Omental fat pad (tissue), 4 donors: ENCODE data around the gene RGS17. TPM values are rescaled to one million over a fixed set of nuclear protein-coding genes. Genes with fewer than 3 reads are reported as not detected.

Experiments used
- ATAC-seq: fragments of 150-250 bp; one replicate; pipeline ENCODE4 v1.9.1; 2016; ENCODE audit warnings: mild to moderate bottlenecking, moderate library complexity; ENCODE audit not compliant: low FRiP score
- DNase-seq: peaks from one replicate; pipeline ENCODE4 v3.0.0-alpha.2; 2019; ENCODE audit warnings: low spot score
- total RNA-seq, 4 donors: library from RNA; depleted of rRNA; stranded (reverse); fragments of >200 nt; gene quantifications; one replicate each; pipeline ENCODE4 v1.1.0, GENCODE V29; 2016
- TF ChIP-seq, protein P1 (sequence below), 3 donors: fragments of 450-650 bp; IDR thresholded peaks; one replicate each; pipeline ENCODE4 v1.5.1; 2016 to 2017; ENCODE audit warnings: antibody characterized with exemption in 3 of 3, mild to moderate bottlenecking in 3 of 3, moderate library complexity in 2 of 3

RGS17 gene
- total RNA-seq, 4 donors from 2014 or later = 0.47 to 7.4 (median 3.0) TPM

DNA sequence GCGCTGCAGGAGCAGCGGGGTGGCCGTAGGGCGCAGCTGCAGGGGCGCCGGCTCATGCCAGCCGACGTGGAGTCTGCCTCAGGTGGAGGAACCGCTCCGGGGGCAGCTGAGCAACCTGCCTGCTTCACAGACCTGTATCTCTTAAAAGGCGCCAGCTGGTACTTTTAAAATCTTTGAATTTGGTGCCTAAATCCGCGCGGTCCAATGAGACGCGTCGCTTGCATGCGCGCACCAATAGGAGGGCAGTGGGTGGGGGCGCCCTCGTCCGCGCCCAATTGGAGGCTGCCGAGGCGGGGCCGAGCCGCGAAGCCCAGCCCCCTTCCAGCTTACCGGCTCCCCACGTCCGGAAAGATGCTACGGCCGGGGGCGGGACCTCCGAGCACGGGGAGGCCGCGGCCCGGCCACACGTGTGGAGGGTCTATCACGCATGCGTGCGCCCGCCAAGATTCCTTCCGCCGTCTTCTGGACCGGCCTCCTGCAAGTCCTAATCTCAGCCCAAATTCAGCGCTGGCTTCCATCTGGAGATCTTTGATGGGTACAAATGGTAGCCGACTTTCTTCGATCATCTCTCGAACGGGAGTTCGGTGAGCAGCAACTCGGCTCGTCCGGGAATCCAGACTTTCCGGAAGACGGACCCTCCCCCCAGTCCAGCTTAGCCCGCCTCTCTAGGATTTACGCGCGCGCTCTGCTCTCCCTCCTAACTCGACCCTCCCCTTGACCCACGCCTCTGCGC is 148.0 kb downstream of the RGS17 start, which contains the start of gene FBXO5:
Gene FBXO5 (minus strand): TSS at position 138 of the 733 bp plus-strand sequence. CDS start 82 bp downstream, at position 56.
- ATAC-seq (peak; percentile 96), DNase-seq (peak; percentile 80)
- TF ChIP-seq, protein P1, sequence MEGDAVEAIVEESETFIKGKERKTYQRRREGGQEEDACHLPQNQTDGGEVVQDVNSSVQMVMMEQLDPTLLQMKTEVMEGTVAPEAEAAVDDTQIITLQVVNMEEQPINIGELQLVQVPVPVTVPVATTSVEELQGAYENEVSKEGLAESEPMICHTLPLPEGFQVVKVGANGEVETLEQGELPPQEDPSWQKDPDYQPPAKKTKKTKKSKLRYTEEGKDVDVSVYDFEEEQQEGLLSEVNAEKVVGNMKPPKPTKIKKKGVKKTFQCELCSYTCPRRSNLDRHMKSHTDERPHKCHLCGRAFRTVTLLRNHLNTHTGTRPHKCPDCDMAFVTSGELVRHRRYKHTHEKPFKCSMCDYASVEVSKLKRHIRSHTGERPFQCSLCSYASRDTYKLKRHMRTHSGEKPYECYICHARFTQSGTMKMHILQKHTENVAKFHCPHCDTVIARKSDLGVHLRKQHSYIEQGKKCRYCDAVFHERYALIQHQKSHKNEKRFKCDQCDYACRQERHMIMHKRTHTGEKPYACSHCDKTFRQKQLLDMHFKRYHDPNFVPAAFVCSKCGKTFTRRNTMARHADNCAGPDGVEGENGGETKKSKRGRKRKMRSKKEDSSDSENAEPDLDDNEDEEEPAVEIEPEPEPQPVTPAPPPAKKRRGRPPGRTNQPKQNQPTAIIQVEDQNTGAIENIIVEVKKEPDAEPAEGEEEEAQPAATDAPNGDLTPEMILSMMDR (IDR thresholded peaks at IDR 0.05) = no peak

DNA sequence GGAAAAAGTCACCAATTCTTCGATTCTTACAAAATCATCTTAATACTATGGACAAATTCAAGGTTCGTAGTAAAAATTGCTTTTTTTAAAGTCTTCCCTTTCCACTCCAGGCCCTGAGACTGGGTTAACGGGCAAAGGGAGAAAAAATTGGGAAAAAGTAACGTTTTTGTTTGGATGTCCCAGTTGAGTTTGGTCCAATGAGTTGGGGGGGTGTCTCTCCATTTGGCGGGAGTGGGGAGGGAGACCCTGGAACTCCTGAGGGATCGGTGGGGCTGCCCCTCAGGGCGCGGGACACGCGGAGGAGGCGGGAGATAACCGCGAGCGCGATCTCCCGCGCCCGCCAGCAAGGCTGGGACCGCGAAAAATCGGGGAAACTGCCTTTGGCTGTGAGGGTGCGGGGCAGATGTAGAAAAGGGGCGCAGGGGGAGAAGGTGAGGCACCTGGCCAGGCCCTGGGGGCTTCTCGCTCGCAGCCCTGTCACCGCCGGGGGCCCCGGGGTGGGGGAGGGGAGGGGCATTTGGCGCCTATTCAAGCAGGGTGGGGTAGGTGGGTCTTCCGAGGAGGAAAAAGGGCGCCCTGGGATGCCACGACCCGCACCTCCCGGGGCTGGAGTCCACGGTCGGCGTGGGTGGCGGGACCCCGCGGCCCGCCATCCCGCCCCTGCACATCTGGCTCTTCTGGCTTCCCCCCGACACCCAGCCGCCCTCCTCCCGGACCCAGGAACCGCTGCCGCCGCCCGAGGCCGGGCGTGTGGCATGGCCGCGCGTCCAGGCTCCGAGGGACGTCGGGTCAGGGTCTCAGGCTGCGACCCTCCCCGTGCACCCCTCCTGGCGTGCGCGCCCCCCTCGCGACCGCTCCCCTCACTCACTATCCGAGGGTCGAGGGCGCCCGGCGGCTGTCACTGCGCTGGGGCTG is 148.8 kb downstream of the RGS17 start:
- TF ChIP-seq, protein P1 (IDR thresholded peaks at IDR 0.05) = no peak
- ATAC-seq (no peak), DNase-seq (no peak)

DNA sequence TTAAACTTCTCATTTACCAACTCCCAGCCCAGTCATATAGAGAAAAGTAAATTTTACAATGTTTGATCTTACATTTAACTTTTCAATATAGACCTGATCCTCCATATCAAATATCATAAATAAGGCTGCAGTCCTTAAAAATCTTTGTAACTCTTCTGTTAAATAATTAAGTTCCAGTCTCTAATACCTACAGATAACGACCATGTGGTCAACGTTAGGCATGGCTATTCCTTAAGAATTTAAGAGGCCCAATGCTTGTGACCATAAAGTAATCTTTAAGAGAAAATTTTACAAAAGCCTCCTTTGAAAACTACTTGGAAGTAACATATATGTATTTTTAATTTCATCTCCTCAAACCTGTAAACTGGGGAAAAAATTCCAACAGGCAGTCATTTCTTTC is 149.9 kb downstream of the RGS17 start:
- no peak for ATAC-seq
- DNase-seq = no peak
- TF ChIP-seq, protein P1 (IDR thresholded peaks at IDR 0.05) = no peak

DNA sequence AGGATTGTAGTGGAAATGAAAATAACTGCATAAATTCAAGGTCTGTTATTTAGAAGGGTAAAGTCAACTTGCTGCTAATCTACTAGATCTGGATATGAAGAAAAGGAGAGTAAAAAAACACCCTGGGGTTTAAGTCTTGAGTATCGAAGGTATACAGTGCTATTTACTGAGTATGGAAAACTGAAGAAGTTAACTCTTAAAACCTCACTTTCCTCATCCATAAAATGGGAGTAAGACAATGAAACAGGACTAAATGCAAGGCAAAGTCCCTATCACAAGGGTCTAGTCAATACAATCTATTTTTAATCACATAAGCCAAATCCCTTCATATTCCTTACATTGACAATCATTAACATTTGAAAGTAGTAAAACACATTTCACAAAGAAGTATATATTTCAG is 150.4 kb downstream of the RGS17 start:
- ATAC-seq = no peak
- no peak for DNase-seq
- TF ChIP-seq, protein P1 (IDR thresholded peaks at IDR 0.05) = no peak

DNA sequence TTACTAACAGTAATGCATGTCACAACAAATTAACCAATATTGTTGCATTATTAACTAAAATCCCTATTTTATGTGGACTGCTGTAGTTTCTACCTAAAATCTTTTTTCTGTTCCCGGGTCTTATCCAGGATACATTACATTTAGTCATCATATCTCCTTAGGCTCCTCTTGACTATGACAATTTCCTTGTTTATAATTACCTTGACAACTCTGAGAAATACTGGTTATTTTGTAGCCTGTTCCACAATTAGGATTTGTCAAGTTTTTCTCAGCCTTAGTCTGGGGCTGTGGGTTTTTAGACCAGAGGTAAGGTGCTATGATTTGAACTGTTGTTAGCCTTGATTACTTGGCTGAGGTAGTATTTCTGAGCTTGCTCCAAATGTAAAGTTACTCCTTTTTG is 152.0 kb downstream of the RGS17 start:
- DNase-seq (no peak), ATAC-seq (no peak)
- TF ChIP-seq, protein P1 (IDR thresholded peaks at IDR 0.05) = no peak

DNA sequence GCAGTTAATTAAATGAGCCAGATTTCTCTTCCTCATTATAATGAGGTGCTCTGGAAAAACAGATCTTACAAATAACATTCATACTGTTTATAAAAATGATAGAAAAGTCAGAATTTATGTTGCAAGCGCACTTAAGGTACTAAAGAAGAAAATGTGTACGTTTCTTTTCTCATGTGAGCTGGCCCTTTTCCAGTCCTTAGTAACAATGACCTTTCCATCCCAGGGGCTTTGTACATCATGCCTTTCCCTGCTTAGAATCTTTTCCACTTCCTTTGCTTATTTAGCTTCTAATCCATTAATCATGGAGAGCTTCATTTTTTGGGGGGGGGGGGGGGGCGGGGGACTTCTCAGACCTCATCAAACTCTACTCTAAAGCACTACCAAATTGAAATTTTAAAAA is 153.0 kb downstream of the RGS17 start:
- TF ChIP-seq, protein P1 (IDR thresholded peaks at IDR 0.05) = no peak
- DNase-seq = no peak
- ATAC-seq = no peak
